ENCODE data around the gene LRRC8C.

- TF ChIP-seq EZH2 (IDR thresholded peaks at IDR 0.05) (no peak), CTCF (IDR thresholded peaks at IDR 0.05) (no peak), EZH2phosphoT487 (IDR thresholded peaks at IDR 0.05) (no peak)
Measured at GRCh38 chr1:89706700-89707012, 73.7 kb downstream of the LRRC8C start.
